ENCODE measurements around the gene DYRK4. TPM values are rescaled to one million over a fixed set of nuclear protein-coding genes. Genes with fewer than 3 reads are reported as not detected.

The DYRK4 gene
- total RNA-seq, 2 donors from 2014 or later: 20.9 to 26.7 TPM

DNA sequence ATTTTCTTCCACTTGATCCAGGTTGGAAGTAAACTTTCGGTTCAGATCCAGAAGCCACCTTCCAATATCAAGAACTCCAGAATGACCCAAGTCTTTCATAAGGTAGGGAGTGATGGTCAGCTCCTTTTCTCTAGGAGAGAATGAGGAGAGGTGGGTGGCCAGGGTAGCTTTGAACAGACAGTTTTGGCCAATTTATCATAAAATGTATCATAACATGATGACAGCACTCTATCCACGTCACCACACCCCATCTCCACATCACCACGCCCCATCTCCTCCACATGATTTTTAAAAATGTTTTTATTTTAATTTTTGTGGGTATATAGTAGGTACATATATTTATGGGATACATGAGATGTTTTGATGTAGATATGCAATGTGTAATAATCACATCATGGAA, 26.9 kb downstream of the DYRK4 start:
- Histone ChIP-seq H3K9me3 (no peaks in the 10 kb centered on the region), H3K36me3 (no peaks in the 10 kb centered on the region), H3K4me1 (no peaks in the 10 kb centered on the region), H3K27ac (no peak overlapping the region), H3K9ac (ENCODE audit: low read depth in 2 of 2, low read length in 2 of 2) (no peak overlapping the region), H3K27me3 (no peaks in the 10 kb centered on the region), H3K4me3 (no peak overlapping the region)
- TF ChIP-seq, protein P1, sequence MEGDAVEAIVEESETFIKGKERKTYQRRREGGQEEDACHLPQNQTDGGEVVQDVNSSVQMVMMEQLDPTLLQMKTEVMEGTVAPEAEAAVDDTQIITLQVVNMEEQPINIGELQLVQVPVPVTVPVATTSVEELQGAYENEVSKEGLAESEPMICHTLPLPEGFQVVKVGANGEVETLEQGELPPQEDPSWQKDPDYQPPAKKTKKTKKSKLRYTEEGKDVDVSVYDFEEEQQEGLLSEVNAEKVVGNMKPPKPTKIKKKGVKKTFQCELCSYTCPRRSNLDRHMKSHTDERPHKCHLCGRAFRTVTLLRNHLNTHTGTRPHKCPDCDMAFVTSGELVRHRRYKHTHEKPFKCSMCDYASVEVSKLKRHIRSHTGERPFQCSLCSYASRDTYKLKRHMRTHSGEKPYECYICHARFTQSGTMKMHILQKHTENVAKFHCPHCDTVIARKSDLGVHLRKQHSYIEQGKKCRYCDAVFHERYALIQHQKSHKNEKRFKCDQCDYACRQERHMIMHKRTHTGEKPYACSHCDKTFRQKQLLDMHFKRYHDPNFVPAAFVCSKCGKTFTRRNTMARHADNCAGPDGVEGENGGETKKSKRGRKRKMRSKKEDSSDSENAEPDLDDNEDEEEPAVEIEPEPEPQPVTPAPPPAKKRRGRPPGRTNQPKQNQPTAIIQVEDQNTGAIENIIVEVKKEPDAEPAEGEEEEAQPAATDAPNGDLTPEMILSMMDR (IDR thresholded peaks at IDR 0.05): no peak
- intact Hi-C loops (cut with DNase I): no loop called here
- DNase-seq: no peak

DNA sequence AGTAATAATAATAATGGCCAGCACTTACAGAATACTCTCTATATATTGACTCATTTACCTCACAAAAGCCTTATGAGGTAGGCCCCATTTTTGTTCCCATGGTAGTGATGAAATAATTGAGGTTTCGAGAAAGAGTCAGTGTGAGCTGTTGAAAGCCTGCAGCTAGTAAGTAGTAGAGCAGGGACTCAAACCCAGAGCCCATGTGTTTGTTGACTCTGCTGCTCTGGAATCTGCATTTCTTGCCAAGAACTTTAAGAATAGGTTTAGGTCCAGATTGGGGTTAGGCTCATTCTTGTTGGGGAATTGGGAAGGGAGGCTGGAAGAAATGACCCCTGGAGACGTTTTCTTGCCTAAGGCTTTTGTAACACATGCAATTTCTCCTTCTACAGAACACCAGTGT, 27.9 kb downstream of the DYRK4 start:
- H3K9me3 ChIP-seq: no peaks in the 10 kb centered on the region
- H3K4me1 ChIP-seq: no peaks in the 10 kb centered on the region
- no peak overlapping the region for H3K4me3 ChIP-seq
- H3K27me3 ChIP-seq: no peaks in the 10 kb centered on the region
- intact Hi-C loops (cut with DNase I): no loop called here
- H3K36me3 ChIP-seq: no peaks in the 10 kb centered on the region
- no peak for DNase-seq
- TF ChIP-seq, protein P1 (IDR thresholded peaks at IDR 0.05): no peak
- H3K27ac ChIP-seq: no peak overlapping the region
- H3K9ac ChIP-seq (ENCODE audit: low read depth in 2 of 2, low read length in 2 of 2): no peak overlapping the region

DNA sequence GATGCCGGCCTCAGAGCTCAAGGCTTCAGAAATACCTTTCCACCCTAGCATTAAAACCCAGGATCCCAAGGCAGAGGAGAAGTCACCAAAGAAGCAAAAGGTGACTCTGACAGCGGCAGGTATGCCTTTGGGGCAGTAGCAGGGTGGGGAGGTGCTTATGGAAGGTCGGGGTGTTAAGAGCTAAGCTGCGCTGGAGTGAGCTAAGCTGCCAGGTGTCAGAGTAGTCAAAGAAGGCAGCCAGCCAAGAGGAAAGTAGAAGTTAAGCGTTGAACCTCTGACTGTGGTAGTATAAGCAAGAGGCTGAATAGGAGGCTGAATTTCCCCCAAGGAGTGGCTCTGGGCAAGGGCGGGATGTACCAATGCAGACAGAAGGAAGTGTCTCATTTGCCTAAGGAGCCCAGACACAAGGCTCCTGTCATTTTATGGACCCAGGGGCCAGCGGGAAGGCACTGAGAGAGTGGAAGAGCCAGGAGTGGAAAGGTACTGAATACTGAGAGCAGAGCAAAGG, 29.2 kb downstream of the DYRK4 start:
- intact Hi-C loops (cut with DNase I): no loop called here
- TF ChIP-seq, protein P1 (IDR thresholded peaks at IDR 0.05): no peak
- Histone ChIP-seq H3K27me3 (no peaks in the 10 kb centered on the region), H3K9me3 (no peaks in the 10 kb centered on the region), H3K4me1 (no peaks in the 10 kb centered on the region), H3K27ac (no peak overlapping the region), H3K36me3 (no peaks in the 10 kb centered on the region), H3K9ac (ENCODE audit: low read depth in 2 of 2, low read length in 2 of 2) (no peak overlapping the region), H3K4me3 (no peak overlapping the region)
- DNase-seq: peak; percentile 33

DNA sequence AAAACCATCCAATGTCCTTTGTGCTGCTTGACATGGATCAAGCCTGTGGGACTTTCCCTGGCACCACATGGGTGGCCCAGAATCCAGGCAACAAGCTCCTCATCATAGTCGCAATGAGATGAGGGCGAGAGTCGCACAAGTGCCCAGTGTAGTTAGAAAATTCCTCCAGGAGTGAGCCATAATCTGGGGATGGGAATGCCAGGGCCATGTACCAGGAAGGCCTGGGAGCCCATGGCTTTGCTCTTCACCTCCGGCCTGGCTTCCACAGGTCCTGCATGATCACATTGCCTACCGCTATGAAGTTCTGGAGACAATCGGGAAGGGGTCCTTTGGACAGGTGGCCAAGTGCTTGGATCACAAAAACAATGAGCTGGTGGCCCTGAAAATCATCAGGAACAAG, 33.9 kb downstream of the DYRK4 start:
- H3K4me3 ChIP-seq: no peak overlapping the region
- no peaks in the 10 kb centered on the region for H3K36me3 ChIP-seq
- H3K27me3 ChIP-seq: no peaks in the 10 kb centered on the region
- H3K9ac ChIP-seq (ENCODE audit: low read depth in 2 of 2, low read length in 2 of 2): no peak overlapping the region
- TF ChIP-seq, protein P1 (IDR thresholded peaks at IDR 0.05): no peak
- no peak overlapping the region for H3K27ac ChIP-seq
- no peaks in the 10 kb centered on the region for H3K4me1 ChIP-seq
- intact Hi-C loops (cut with DNase I): no loop called here
- no peak for DNase-seq
- H3K9me3 ChIP-seq: no peaks in the 10 kb centered on the region

DNA sequence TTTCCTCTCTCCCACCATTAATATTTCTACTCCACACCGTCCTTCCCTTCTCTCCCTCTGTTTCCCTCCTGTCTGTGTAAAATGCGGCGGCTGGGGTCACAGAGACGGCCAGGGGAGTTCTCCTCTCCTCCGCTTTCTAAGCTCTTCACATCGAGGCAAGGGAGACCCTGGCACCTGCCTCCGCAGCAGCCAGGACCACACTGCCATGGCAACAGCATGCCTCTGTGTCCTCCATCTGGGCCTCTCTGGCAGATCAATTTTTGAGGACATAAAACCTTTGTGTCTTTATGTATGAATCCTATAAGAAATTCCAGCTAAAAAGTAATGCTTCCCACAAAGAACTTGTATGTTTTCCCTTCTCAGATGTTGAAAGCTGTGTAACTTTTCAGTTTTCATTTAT, 41.4 kb downstream of the DYRK4 start:
- no peaks in the 10 kb centered on the region for H3K4me1 ChIP-seq
- no peaks in the 10 kb centered on the region for H3K9me3 ChIP-seq
- DNase-seq: no peak
- no peak overlapping the region for H3K27ac ChIP-seq
- intact Hi-C loops (cut with DNase I): no loop called here
- H3K27me3 ChIP-seq: no peaks in the 10 kb centered on the region
- H3K4me3 ChIP-seq: no peak overlapping the region
- H3K9ac ChIP-seq (ENCODE audit: low read depth in 2 of 2, low read length in 2 of 2): no peak overlapping the region
- TF ChIP-seq, protein P1 (IDR thresholded peaks at IDR 0.05): no peak
- no peaks in the 10 kb centered on the region for H3K36me3 ChIP-seq

Measured in colonic mucosa (tissue), 4 donors.